PC-9 (cell line): ENCODE measurements around the gene NUBP2.

Experiments used
- EZH2 ChIP-seq: fragments of 200-600 bp; sonication (generic); IDR thresholded peaks from 2 replicates; pipeline ENCODE4 v1.8.0; 2017; ENCODE audit warnings: antibody characterized with exemption, low read depth
- TF ChIP-seq, protein P1 (sequence below): fragments of 200-600 bp; sonication (generic); conservative IDR thresholded peaks from 2 replicates; pipeline ENCODE4 v1.6.1; 2017; ENCODE audit warnings: mixed run types, antibody characterized with exemption, mild to moderate bottlenecking, moderate library complexity

DNA sequence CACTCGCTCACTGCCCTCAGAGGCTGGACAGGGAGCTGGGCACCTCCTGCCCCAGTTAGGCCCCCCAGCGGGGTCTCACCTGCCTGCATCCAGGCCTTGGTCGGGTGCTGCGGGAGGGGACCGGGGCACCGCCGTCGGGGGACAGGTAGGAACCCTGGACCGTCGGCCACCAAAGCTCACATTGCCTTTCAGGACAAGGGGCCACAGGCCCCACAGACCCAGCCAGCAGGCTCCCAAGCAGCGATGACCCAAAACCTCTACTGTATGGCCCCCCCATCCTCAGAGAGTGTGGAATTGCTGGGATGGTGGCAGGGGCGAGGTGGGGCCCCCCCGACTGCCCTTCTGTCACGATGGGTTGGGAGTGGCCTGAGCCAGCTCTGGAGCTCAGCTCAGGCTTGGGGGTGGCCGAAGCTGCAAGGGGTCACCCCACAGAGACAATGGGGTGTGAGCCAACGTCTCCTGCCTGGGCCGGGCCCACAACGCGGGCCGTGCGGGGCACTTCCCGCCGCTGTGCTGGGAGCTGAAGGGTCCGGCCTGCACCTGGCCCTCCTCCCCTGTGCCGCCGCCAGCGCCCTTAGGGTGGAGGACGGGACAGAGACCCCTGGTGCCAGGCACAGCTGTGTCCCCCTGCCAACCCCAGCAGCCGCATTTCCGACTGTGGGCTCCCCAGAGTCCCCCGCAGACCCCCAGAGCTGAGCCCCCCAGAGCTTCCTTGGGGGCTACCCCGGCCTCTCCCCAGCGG lies 10.2 kb downstream of the NUBP2 start:
- TF ChIP-seq, protein P1, sequence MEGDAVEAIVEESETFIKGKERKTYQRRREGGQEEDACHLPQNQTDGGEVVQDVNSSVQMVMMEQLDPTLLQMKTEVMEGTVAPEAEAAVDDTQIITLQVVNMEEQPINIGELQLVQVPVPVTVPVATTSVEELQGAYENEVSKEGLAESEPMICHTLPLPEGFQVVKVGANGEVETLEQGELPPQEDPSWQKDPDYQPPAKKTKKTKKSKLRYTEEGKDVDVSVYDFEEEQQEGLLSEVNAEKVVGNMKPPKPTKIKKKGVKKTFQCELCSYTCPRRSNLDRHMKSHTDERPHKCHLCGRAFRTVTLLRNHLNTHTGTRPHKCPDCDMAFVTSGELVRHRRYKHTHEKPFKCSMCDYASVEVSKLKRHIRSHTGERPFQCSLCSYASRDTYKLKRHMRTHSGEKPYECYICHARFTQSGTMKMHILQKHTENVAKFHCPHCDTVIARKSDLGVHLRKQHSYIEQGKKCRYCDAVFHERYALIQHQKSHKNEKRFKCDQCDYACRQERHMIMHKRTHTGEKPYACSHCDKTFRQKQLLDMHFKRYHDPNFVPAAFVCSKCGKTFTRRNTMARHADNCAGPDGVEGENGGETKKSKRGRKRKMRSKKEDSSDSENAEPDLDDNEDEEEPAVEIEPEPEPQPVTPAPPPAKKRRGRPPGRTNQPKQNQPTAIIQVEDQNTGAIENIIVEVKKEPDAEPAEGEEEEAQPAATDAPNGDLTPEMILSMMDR: no peak
- no peak for TF ChIP-seq EZH2
